Activated naive CD4-positive, alpha-beta T cell treated with anti-CD3 and anti-CD28 coated beads, Interleukin-2, amount 50 U/mL, for 24 hours (primary cell): ENCODE data around the gene CYP2B6.
"Not testable (repeated sequence)": the region's sequence is repeated elsewhere in the genome, so short reads cannot be mapped to it uniquely, and the experiment has no call there.

Experiments
- H3K27ac Mint-ChIP-seq: one replicate; pipeline ENCODE4 v1.8.0; 2021; ENCODE audit warnings: mild to moderate bottlenecking, mixed read lengths
- H3K27me3 Mint-ChIP-seq: one replicate; pipeline ENCODE4 v1.8.0; 2021; ENCODE audit warnings: mixed read lengths
- H3K36me3 Mint-ChIP-seq: one replicate; pipeline ENCODE4 v1.8.0; 2021; ENCODE audit warnings: mixed read lengths
- H3K4me1 Mint-ChIP-seq: one replicate; pipeline ENCODE4 v1.8.0; 2021; ENCODE audit warnings: mixed read lengths
- H3K4me3 Mint-ChIP-seq: one replicate; pipeline ENCODE4 v1.8.0; 2021; ENCODE audit warnings: mild to moderate bottlenecking, mixed read lengths
- H3K9me3 Mint-ChIP-seq: one replicate; pipeline ENCODE4 v1.8.0; 2021; ENCODE audit warnings: mixed read lengths

Gene CYP2B6

DNA sequence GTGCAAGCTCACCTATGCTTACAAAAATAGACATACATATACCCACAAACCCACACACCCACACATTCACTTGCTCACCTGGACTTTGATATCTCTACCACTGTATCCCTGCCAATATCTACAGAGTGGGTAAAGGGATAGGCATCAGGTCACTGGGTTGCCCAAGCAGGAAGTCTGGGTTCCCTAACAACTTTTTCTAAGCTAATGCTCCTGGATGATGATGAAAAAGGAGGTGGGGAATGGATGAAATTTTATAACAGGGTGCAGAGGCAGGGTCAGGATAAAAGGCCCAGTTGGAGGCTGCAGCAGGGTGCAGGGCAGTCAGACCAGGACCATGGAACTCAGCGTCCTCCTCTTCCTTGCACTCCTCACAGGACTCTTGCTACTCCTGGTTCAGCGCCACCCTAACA is at the start of gene CYP2B6:
Gene CYP2B6, plus strand, starts transcription at position 311 of the 410 bp plus-strand sequence. Its CDS starts 24 bp downstream, at position 335.
- Mint-ChIP-seq H3K4me1 (peaks cover 7% of the 10 kb centered on the region), H3K27ac (no peak within 1 kb of the TSS), H3K4me3 (no peak within 1 kb of the TSS), H3K36me3 (no peaks in the 10 kb centered on the region), H3K27me3 (peaks cover 1% of the 10 kb centered on the region), H3K9me3 (no peaks in the 10 kb centered on the region)

DNA sequence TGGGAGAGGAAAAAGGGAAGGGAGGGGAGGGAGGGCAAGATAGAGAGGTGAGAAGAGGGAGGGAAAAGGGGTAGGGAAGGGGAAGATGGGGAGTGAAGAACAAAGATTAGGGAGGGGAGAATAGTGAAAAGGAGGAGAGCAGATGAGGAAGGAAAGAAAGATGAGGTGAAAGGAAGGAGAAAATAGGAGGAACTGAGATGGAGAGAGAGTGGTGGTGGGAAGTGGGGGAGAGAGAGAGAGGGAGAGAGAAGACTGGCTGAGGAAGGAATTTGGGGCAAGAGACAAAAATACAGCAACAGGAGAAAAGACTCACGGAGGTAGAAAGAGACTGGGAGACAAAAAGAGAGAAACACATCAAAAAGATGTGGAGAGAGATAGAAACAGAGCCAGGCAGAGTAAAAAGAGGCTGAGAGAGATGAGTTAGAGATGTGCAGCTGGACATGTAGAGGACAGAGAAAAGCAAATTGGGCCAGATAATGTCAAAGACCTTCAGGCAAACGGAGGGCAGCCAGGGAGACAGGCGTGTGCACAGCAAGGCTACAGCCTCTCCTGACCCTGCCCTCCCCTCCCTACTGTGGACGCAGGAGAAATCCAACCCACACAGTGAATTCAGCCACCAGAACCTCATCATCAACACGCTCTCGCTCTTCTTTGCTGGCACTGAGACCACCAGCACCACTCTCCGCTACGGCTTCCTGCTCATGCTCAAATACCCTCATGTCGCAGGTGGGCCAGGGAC is 49.4 kb upstream of the CYP2B6 start:
- Mint-ChIP-seq H3K27ac (no peak overlapping the region), H3K36me3 (no peaks in the 10 kb centered on the region), H3K4me3 (no peak overlapping the region), H3K9me3 (no peaks in the 10 kb centered on the region), H3K4me1 (no peaks in the 10 kb centered on the region), H3K27me3 (peaks cover 2% of the 10 kb centered on the region)

DNA sequence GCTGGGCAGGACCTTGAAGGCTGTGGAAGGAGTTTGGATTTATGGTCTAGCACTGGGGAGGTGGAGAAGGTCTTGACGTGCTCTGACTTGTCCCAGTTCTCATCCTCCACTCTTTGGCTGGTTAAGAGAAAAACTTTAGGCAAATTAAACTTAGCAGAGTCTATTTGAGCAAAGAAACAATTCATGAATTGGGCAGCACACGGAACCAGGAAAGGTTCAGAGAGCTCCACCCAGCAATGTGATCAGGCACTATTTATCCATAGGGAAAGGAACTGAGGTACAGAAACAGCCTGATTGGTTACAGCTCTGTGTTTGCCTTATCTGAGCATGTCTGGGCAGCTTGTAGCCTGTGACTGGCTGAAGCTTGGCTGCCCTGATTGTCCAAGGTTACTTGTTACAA is 45.4 kb upstream of the CYP2B6 start:
- Mint-ChIP-seq H3K9me3 (no peaks in the 10 kb centered on the region), H3K36me3 (no peaks in the 10 kb centered on the region), H3K4me3 (no peak overlapping the region), H3K27ac (no peak overlapping the region), H3K27me3 (no peaks in the 10 kb centered on the region), H3K4me1 (no peaks in the 10 kb centered on the region)

DNA sequence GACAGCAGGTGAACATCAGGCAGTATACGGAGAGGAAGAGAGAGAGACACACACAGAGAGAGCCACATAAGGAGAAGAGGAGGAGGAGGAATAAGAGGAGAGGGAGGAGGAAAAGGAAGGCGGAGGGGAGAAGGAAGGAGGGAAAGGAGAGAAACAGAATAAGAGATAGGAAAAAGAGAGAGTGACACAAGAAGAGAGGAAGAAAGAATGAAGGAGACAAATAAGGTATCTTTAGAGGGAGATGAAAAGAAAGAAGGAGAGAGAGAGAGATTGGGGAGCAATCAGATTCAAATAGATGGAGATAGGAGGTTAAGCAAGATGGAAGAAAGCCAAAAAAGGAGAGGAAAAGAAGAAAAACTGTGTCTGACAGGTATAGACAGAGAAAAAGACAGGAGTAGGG is 44.0 kb upstream of the CYP2B6 start:
- Mint-ChIP-seq H3K36me3 (no peaks in the 10 kb centered on the region), H3K4me3 (no peak overlapping the region), H3K27ac (no peak overlapping the region), H3K27me3 (peaks cover 1% of the 10 kb centered on the region), H3K4me1 (no peaks in the 10 kb centered on the region), H3K9me3 (no peaks in the 10 kb centered on the region)

DNA sequence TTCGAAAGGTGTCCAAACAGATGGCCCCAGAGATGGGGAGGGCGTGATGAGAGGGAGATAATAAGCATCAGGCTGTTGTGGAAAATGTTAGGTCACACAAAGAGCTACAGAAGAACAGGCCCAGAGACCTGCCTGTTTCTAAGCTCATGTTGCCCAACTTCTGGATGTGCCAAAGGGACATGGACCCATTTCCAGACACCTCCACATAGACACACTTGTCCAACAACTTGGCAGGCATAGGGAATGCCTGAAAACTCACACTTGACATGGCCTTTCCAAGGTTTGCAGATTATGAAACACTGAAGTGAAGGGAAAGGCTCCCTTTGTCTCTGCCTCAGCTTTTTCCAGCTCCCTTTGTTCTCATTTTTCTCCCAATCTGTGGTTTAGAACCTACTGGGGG is 43.5 kb upstream of the CYP2B6 start:
- peaks cover 1% of the 10 kb centered on the region for H3K27me3 Mint-ChIP-seq
- no peak overlapping the region for H3K27ac Mint-ChIP-seq
- H3K4me3 Mint-ChIP-seq = no peak overlapping the region
- peaks cover 3% of the 10 kb centered on the region for H3K9me3 Mint-ChIP-seq
- peaks cover under 1% of the 10 kb centered on the region for H3K36me3 Mint-ChIP-seq
- no peaks in the 10 kb centered on the region for H3K4me1 Mint-ChIP-seq

DNA sequence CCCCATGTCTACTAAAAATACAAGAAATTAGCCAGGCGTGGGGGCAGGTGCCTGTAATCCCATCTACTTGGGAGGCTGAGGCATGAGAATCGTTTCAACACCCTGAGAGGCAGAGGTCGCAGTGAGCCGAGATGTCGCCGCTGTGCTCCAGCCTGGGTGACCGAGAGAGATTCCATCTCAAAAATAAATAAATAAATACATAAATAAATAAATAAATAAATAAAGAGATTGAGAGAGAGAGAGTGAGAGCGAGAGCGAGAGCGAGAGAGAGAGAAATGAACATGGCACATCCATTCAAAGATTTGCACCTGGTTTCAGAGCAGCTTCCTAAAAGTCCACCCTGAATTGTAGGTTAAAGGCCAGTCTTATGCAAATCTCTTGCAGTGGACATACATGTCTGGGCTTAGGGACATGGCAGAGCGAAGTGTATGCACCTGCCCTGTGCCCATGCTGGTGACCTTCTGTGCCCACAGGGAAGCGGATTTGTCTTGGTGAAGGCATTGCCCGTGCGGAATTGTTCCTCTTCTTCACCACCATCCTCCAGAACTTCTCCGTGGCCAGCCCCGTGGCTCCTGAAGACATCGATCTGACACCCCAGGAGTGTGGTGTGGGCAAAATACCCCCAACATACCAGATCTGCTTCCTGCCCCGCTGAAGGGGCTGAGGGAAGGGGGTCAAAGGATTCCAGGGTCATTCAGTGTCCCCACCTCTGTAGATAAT is 42.3 kb upstream of the CYP2B6 start:
- Mint-ChIP-seq H3K27ac (no peak overlapping the region), H3K27me3 (peaks cover 1% of the 10 kb centered on the region), H3K4me1 (no peaks in the 10 kb centered on the region), H3K4me3 (no peak overlapping the region), H3K9me3 (peaks cover 12% of the 10 kb centered on the region), H3K36me3 (peaks cover 5% of the 10 kb centered on the region)

DNA sequence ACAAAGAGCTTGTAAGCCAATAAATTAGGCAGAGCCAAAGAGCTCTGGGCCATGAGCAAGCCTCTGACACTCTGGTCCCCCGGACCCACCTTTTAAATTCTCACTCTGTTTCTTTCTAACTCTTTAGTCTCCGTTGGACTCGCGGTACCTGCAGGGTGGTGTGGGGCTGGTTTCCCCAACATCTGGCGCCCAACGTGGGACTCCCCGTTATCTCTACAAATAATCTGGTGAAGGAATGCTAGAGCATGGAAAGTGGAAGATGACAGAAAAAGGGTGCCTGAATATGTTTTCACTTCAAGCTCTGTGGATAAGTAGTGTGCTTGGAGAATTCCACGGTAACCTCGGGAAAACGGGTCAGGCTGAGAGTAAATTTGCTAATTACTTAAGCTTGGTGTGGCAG is 36.5 kb upstream of the CYP2B6 start:
- Mint-ChIP-seq H3K4me1 (no peaks in the 10 kb centered on the region), H3K4me3 (no peak overlapping the region), H3K36me3 (peaks cover 12% of the 10 kb centered on the region), H3K27ac (no peak overlapping the region), H3K27me3 (peaks cover 1% of the 10 kb centered on the region), H3K9me3 (peaks cover 13% of the 10 kb centered on the region)

DNA sequence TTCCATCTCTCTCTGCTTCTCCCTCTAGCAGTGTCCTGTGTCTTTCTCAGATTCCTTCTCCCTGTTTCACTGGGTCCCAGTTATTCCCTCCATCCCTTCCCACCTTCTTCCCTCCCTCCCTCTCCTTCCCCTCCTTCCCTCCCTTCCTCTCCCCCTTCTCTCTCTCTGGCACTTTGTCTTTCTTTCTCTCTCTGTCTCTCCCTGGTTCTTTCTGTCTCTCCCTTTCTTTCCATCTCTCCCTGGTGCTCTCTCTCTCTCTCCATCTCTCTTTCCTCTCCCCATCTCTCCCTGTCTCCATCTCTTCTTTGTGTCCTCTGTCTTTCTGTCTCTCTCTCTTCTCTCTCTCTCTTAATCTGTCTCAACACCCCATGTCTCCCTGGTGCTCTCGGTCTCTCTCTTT is 31.7 kb upstream of the CYP2B6 start:
- Mint-ChIP-seq H3K27me3 (peaks cover 7% of the 10 kb centered on the region), H3K4me3 (no peak overlapping the region), H3K27ac (no peak overlapping the region), H3K9me3 (no peaks in the 10 kb centered on the region), H3K36me3 (peaks cover 6% of the 10 kb centered on the region), H3K4me1 (no peaks in the 10 kb centered on the region)

DNA sequence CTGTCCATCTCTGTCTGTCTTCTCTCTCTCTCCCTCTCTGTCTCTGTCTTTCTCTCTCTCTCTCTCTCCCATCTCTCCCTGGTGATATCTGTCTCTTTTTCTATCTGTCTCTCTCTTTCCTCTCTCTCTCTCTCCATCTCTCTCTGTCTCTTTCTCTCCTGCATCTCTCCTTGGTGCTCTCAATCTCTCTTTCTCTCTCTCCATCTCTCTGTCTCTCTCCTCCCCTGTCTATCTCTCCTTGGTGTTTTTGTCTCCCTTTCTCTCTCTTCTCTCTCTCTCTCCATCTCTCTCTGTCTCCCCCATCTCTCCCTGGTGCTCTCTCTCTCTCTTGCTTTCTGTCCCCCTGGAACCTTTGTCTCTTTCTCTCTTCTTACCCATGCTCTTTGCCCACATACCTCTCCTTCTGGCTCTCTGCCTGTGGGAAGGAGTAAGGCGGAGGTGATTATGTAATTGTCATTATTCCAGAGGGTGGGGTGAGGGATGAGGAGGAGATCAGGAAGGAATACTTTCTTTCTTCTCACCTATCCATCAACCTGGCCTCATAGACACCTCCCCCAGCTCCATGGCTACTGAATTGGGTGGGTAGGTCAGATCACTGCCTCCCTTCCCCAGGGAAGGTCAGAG is 30.9 kb upstream of the CYP2B6 start:
- Mint-ChIP-seq H3K9me3 (no peaks in the 10 kb centered on the region), H3K36me3 (peaks cover 3% of the 10 kb centered on the region), H3K27ac (no peak overlapping the region), H3K27me3 (peaks cover 7% of the 10 kb centered on the region), H3K4me3 (no peak overlapping the region), H3K4me1 (no peaks in the 10 kb centered on the region)

DNA sequence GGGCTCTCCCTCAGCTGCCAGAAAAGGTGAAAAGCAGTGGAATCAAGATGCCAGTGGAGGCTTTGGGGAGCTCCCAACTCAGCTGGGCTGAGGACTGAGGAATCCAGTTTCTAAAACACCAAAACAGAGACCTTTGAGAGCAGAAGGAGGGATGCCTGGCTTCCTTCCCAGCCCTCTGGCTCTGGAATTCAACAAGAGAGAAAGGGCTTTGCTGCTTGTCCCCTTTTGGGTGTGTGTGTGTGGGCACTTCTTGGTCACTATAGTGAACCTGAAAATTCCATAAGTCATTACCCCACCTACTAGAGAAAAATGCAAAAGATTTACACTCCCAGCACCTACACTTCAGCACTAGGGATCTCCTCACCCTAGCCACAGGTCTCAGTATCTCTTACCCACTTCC is 30.3 kb upstream of the CYP2B6 start:
- Mint-ChIP-seq H3K27me3 (peaks cover 7% of the 10 kb centered on the region), H3K36me3 (peaks cover 3% of the 10 kb centered on the region), H3K4me3 (no peak overlapping the region), H3K9me3 (no peaks in the 10 kb centered on the region), H3K27ac (no peak overlapping the region), H3K4me1 (no peaks in the 10 kb centered on the region)

DNA sequence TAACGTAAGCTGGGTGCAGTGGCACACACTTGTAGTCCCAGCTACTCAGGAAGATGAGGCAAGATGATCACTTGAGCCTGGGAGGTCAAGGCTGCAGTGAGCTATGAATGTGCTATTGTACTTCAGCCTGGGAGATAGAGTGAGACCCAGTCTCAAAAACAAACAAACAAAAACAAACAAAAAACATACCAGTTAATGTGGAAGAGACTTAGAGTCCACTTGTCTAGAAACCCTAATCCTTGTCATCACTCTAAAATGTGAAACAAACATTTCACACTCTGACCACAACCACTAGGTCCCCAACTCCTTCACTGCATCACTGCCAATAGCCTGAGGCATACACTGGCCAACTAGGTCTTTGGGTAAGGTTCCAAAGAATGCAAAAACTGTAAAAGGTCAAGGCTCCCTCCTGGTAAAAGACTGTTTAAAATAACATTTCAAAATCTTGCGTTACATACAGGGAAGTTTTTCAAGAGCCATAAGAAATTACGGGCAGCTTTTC is 28.6 kb upstream of the CYP2B6 start:
- no peaks in the 10 kb centered on the region for H3K9me3 Mint-ChIP-seq
- peaks cover 7% of the 10 kb centered on the region for H3K27me3 Mint-ChIP-seq
- H3K4me1 Mint-ChIP-seq = peaks cover 1% of the 10 kb centered on the region
- no peak overlapping the region for H3K4me3 Mint-ChIP-seq
- H3K27ac Mint-ChIP-seq = no peak overlapping the region
- no peaks in the 10 kb centered on the region for H3K36me3 Mint-ChIP-seq

DNA sequence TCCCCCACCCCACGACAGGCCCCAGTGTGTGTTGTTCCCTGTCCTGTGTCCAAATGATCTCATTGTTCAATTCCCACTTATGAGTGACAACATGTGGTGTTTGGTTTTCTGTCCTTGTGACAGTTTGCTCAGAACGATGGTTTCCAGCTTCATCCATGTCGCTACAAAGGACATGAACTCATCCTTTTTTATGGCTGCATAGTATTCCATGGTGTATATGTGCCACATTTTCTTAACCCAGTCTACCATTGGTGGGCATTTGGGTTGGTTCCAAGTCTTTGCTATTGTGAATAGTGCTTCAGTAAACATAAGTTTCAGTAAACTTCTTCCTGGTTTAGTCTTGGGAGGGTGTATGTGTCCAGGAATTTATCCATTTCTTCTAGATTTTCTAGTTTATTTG is 26.7 kb upstream of the CYP2B6 start:
- H3K4me3 Mint-ChIP-seq, H3K27ac Mint-ChIP-seq, H3K36me3 Mint-ChIP-seq, H3K9me3 Mint-ChIP-seq, H3K27me3 Mint-ChIP-seq: not testable (repeated sequence)
- peaks cover 13% of the 10 kb centered on the region for H3K4me1 Mint-ChIP-seq

DNA sequence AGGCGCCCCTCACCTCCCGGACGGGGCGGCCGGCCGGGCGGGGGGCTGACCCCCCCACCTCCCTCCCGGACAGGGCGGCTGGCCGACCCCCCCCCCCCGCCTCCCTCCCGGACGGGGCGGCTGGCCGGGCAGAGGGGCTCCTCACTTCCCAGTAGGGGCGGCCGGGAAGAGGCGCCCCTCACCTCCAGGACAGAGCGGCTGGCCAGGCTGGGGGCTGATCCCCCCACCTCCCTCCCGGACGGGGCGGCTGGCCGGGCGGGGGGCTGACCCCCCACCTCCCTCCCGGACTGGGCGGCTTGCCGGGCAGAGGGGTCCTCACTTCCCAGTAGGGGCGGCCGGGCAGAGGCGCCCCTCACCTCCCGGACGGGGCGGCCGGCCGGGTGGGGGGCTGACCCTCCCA is 25.7 kb upstream of the CYP2B6 start:
- H3K4me1 Mint-ChIP-seq = peaks cover 23% of the 10 kb centered on the region
- not testable (repeated sequence) for H3K4me3 Mint-ChIP-seq, H3K27ac Mint-ChIP-seq, H3K27me3 Mint-ChIP-seq, H3K36me3 Mint-ChIP-seq, H3K9me3 Mint-ChIP-seq

DNA sequence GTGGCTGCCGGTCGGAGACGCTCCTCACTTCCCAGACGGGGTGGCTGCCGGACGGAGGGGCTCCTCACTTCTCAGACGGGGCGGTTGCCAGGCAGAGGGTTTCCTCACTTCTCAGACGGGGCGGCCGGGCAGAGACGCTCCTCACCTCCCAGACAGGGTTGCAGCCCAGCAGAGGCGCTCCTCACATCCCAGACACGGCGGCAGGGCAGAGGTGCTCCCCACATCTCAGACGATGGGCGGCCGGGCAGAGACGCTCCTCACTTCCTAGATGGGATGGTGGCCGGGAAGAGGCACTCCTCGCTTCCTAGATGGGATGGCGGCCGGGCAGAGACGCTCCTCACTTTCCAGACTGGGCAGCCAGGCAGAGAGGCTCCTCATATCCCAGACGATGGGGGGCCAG is 24.5 kb upstream of the CYP2B6 start:
- H3K4me3 Mint-ChIP-seq, H3K27me3 Mint-ChIP-seq, H3K36me3 Mint-ChIP-seq, H3K9me3 Mint-ChIP-seq, H3K27ac Mint-ChIP-seq: not testable (repeated sequence)
- H3K4me1 Mint-ChIP-seq = peaks cover 36% of the 10 kb centered on the region

DNA sequence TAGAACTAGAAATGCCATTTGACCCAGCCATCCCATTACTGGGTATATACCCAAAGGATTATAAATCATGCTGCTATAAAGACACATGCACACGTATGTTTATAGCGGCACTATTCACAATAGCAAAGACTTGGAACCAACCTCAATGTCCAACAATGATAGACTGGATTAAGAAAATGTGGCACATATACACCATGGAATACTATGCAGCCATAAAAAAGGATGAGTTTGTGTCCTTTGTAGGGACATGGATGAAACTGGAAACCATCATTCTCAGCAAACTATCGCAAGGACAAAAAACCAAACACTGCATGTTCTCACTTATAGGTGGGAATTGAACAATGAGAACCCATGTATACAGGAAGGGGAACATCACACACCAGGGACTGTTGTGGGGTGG is 23.0 kb upstream of the CYP2B6 start:
- H3K9me3 Mint-ChIP-seq, H3K27me3 Mint-ChIP-seq, H3K27ac Mint-ChIP-seq, H3K36me3 Mint-ChIP-seq, H3K4me3 Mint-ChIP-seq: not testable (repeated sequence)
- H3K4me1 Mint-ChIP-seq = peaks cover 40% of the 10 kb centered on the region

DNA sequence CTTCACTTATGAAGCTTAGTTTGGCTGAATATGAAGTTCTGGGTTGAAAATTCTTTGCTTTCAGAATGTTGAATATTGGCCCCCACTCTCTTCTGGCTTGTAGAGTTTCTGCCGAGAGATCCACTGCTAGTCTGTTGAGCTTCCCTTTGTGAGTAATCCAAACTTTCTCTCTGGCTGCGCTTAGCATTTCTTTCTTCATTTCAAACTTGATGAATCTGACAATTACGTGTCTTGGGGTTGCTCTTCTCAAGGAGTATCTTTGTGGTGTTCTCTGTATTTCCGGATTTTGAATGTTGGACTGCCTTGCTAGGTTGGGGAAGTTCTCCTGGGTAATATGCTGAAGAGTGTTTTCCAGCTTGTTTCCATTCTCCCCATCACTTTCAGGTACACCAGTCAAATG is 21.4 kb upstream of the CYP2B6 start:
- peak overlapping the region; percentile 49 for H3K4me3 Mint-ChIP-seq
- H3K27ac Mint-ChIP-seq, H3K27me3 Mint-ChIP-seq, H3K9me3 Mint-ChIP-seq, H3K36me3 Mint-ChIP-seq: not testable (repeated sequence)
- peaks cover 43% of the 10 kb centered on the region for H3K4me1 Mint-ChIP-seq
